Endothelial cell of umbilical vein (primary cell): ENCODE results near the gene SAMD4A.

Source experiments
- EZH2 ChIP-seq: IDR thresholded peaks from 2 replicates; pipeline ENCODE4 v1.6.1; 2012; ENCODE audit warnings: borderline replicate concordance, low read depth, mild to moderate bottlenecking, moderate library complexity, low read length, inconsistent platforms; ENCODE audit not compliant: severe bottlenecking
- POLR2AphosphoS5 ChIP-seq: IDR thresholded peaks from 2 replicates; pipeline ENCODE4 v1.6.1; 2012; ENCODE audit warnings: low read depth, mild to moderate bottlenecking, control low read depth, low read length, moderate library complexity; ENCODE audit not compliant: insufficient read depth
- TF ChIP-seq, protein P1 (sequence below), 2 donors: IDR thresholded peaks; 1 replicate in 1 of 2; 2 replicates in 1 of 2; pipeline ENCODE4 v1.5.1; 2011; ENCODE audit warnings: low read length in 2 of 2, mild to moderate bottlenecking in 2 of 2, moderate library complexity in 2 of 2, control low read depth in 1 of 2, inconsistent platforms in 1 of 2, low read depth in 1 of 2; ENCODE audit not compliant: insufficient read depth in 1 of 2; ENCODE audit errors: extremely low read depth in 1 of 2

- TF ChIP-seq, protein P1, sequence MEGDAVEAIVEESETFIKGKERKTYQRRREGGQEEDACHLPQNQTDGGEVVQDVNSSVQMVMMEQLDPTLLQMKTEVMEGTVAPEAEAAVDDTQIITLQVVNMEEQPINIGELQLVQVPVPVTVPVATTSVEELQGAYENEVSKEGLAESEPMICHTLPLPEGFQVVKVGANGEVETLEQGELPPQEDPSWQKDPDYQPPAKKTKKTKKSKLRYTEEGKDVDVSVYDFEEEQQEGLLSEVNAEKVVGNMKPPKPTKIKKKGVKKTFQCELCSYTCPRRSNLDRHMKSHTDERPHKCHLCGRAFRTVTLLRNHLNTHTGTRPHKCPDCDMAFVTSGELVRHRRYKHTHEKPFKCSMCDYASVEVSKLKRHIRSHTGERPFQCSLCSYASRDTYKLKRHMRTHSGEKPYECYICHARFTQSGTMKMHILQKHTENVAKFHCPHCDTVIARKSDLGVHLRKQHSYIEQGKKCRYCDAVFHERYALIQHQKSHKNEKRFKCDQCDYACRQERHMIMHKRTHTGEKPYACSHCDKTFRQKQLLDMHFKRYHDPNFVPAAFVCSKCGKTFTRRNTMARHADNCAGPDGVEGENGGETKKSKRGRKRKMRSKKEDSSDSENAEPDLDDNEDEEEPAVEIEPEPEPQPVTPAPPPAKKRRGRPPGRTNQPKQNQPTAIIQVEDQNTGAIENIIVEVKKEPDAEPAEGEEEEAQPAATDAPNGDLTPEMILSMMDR (IDR thresholded peaks at IDR 0.05; ENCODE audit: extremely low read depth in 1 of 2, insufficient read depth in 1 of 2, low read depth in 1 of 2, low read length in 2 of 2), result no peak
- TF ChIP-seq POLR2AphosphoS5, result no peak
- TF ChIP-seq EZH2, result no peak
These were observed 28.9 kb upstream of the SAMD4A start for GRCh38 chr14:54538055-54538454.
